ENCODE data around the gene PIK3CB.
"Not testable (repeated sequence)": the region's sequence is repeated elsewhere in the genome, so short reads cannot be mapped to it uniquely, and the experiment has no call there.

Gene PIK3CB

GRCh38 chr3:138675393-138675792, 159.3 kb downstream of the PIK3CB start:
- no peak for DNase-seq

GRCh38 chr3:138673641-138674530, 160.8 kb downstream of the PIK3CB start:
- DNase-seq = no peak

GRCh38 chr3:138670407-138670806, 164.3 kb downstream of the PIK3CB start:
- no peak for DNase-seq

DNA sequence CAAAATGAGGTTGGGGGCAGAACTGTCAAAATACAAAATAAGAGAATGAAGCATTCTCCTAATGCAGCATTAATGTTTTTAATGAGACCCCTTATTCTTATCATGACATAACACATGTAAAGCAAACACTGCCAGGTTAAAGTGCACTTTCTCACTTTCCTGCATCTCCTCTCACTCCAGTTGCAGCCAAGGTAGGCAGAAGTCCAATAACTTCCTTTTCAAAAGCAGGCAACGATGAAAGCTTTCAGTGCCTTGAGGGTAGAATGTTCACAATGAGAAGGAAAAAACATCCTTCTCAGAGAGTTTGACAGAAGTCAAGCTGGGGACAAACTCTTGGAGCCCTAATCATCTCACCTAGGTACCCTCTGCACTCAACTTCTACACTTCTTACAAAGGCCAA, 166.6 kb downstream of the PIK3CB start:
- DNase-seq = no peak

- DNase-seq = no peak
These were observed 177.2 kb downstream of the PIK3CB start for GRCh38 chr3:138657508-138657907.

GRCh38 chr3:138653567-138653966, 181.2 kb downstream of the PIK3CB start:
- no peak for DNase-seq

DNA sequence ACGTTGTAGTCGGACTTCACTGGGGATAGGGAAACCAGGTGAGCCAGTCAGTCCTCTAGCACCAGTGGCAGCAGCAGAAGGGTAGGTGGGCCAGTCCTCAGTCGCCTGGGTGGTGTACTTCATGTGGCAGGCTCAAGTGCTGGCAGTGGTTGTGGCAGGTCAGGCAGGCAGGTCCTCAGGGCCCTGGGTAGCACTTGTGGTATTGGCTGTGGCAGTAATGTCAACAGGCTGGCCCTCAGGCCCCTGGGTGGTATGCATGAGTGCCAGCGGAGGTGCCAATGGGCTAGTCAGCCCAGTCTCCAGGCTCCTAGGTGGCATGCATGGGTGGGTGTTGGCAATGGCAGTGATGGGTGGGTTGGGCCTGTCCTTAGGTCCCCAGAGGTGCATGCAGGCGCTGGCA, 185.6 kb downstream of the PIK3CB start:
- DNase-seq = no peak

- no peak for DNase-seq
These were observed 188.2 kb downstream of the PIK3CB start for GRCh38 chr3:138646513-138646912.

DNA sequence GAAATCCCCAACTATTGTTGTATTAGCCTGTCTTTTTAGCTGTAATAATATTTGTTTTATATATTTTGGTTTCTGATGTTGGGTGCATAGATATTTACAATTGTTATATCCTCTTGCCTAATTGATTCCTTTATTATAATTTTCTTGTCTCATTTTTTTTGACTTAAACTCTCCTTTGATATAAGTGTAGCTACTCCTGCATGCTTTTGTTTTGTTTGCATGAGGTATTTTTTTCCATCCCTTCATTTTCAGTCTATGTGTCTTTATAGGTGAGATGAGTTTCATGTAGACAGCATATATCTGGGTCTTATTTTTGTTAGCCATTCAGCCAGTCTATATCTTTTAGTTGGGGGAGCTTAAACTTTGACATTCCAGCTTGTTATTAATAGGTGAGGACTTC, 188.7 kb downstream of the PIK3CB start:
- no peak for DNase-seq

DNA sequence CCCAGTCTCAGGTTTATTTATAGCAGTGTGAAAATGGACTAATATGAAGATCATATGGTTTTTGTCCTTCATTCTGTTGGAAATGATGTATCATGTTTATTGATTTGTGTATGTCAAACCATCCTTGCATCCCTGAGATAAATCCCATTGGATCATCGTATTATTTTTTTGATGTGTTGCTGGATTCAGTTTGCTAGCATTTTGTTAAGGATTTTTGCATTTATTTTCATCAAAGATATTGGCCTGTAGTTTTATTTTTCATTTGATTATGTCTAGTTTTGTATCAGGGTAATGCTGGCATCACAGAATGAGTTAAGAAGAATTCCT, 191.8 kb downstream of the PIK3CB start:
- DNase-seq = no peak

GRCh38 chr3:138642226-138642926, 192.4 kb downstream of the PIK3CB start:
- no peak for DNase-seq

GRCh38 chr3:138640537-138640936, 194.2 kb downstream of the PIK3CB start:
- DNase-seq = no peak

DNA sequence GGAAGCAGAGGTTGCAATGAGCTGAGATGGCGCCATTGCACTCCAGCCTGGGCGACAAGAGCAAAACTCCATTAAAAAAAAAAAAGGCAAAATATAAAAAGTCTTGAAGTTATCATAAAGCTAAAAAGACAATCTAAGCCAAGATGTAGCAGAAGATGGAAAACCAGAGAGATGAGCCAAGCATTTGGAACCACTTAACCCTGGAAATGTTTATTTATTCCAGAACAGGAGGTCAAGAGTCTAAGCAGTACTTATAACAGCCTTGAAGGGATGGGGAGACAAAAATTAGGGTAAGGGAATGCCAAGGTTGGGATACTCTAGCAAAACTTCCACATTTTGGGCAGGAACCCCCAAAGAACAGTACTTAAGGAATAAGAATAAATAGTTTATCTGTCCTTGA, 196.1 kb downstream of the PIK3CB start:
- DNase-seq = no peak

DNA sequence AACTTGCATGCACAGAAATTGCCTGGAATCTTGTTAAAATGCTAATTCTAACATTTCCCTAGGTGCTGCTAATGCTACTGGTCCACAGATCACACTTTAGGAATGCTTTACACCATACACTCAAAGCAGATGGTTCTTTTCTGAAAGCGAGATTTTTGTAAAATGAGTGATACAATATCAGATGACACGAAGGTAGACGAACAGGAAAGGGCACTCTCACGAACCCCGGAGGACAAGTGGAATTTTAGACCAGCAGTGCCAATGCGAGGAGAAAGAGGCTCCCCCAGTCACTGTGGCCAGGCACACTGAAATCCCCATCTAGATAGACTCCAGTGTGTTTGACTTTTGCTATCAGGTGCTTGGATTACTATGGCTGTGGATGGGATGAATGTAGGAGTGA, 205.2 kb downstream of the PIK3CB start:
- no peak for DNase-seq

- no peak for DNase-seq
These were observed 208.9 kb downstream of the PIK3CB start for GRCh38 chr3:138625707-138626365.

DNA sequence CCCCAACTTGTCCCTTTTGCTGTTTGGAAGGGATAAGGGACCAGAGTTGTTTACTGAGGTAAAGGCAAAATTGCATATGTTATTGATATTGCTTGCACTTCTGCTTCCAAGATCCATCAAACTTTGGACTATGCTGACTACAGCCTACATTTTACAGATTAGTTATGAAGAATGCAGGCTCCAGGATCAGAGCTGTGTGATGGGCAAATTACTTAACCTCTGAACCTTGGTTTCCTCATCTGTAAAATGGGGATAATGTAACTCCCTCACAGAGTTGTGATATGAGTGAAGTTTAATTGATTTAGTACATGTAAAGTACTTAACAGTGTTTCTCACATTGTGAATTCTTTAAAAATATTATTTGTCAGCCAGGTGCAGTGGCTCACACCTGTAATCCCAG, 210.2 kb downstream of the PIK3CB start:
- no peak for DNase-seq

- DNase-seq = no peak
These were observed 214.3 kb downstream of the PIK3CB start for GRCh38 chr3:138620431-138620830.

DNA sequence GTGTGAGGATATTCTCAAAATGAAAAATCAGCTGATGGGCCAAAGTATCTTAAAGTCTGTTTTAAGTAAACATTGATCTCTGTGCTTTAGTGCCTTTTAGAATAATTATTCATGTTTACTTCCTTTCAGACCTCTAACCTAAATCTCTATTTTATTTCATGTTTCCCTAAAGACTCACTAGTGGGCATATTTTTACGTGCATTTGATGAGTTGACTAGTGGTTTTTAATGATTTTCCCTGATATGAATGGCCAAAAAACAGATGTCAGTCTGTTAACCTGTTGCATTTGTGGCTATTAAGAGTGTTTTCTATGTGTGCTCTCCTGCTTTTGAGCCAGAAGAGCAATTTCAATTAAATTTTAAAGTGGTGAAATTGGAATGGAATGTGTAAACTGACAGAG, 219.3 kb downstream of the PIK3CB start:
- DNase-seq = no peak

DNA sequence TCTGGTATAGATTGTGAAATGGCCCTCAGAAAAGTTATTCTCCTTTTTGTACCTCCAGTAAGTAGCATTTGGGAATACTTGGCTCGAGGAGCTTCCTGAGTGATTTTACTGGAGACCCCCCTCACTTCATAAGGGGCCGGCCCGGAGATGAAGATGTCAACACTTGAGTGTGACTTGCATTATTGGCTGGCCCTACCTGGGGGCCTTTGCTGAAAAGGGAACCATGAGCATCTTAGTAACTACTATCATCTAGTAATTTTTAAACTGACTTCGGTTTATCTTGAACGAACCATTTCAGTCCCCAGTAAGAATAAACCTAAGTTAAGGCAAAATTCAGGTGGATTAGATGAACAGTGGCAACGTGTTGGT, 224.8 kb downstream of the PIK3CB start:
- DNase-seq = no peak

- peak; percentile 74 for DNase-seq
These were observed 226.2 kb downstream of the PIK3CB start, which contains the start of gene FAIM for GRCh38 chr3:138608322-138609135. Gene FAIM, plus strand, starts transcription at chr3:138608771. Its CDS starts 10,956 bp downstream, at chr3:138619727.

DNA sequence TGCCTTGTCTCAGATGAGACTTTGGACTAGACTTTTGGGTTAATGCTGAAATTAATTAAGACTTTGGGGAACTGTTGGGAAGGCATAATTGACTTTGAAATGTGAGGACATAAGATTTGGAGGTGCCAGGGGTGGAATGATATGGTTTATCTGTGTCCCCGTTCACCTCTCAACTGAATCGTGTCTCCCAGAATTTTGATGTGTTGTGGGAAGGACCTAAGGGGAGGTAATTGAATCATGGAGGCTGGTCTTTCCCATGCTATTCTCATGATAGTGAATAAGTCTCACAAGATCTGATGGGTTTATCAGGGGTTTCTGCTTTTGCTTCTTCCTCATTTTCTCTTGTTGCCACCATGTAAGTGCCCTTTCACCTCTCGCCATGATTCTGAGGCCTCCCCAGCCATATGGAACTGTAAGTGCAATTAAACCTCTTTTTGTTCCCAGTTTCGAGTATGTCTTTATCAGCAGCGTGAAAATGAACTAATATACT, 230.6 kb downstream of the PIK3CB start:
- DNase-seq = not testable (repeated sequence)

Data from CD4-positive, alpha-beta T cell treated with Interleukin-10 for 1 hour (primary cell).